Activated naive CD8-positive, alpha-beta T cell treated with anti-CD3 and anti-CD28 coated beads, Interleukin-2, amount 50 U/mL, for 16 hours (primary cell): ENCODE results near the gene COL24A1.
"Not testable (repeated sequence)": the region's sequence is repeated elsewhere in the genome, so short reads cannot be mapped to it uniquely, and the experiment has no call there.

Experiments
- DNase-seq: peaks from one replicate; pipeline ENCODE4 v3.0.0-alpha.2; 2020; ENCODE audit warnings: low read depth, low spot score

COL24A1 gene

DNA sequence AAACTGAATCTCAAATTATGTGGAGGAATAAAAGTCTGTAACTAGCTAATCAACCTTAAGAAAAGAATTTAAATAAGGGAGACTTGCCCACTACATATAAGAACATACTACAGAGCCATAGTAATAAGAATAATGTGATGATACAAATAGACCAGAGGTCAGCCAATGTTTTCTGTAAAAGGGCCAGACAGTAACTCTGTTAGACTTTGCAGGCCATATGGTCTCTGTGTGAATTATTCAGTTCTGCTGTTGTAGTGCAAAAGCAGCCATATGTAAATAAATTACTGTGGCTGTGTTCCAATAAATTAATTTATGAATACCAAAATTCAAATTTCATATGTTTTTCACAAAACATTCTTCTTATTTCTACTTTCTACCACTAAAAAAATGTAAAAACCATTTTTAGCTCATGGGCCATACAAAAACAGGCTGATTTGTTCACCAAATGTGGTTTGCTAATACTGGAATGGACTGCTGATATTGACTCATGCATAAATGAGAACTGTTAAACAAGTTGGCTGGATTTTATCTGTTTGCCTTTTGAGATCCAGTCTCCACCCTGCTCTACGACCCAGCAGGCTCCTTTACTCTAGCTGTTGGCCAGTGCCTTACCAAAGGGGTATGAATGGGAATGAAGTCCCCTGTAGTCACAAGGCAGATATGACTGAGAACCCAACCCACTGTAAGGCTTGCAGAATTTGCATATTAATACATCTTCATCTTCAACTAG, 350.2 kb downstream of the COL24A1 start:
- no peak for DNase-seq

DNA sequence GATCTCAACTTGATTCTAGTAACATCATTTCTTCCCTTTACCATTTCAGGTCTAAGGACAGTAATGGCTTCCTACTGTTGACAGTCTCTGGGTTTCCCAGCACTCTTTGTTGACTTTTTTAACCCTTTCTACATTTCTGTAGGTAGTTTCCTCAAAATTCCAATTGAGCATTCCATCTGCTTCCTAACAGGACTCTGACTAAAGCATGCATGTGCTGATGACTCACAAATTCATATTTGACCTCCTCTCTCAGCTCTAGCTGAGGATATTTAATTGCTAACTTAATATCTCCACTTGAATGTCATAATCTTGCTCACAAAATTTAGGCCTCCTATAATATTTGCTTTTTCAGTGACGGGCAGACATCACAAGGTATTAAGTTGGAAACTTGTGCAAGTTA, 355.1 kb downstream of the COL24A1 start:
- no peak for DNase-seq

DNA sequence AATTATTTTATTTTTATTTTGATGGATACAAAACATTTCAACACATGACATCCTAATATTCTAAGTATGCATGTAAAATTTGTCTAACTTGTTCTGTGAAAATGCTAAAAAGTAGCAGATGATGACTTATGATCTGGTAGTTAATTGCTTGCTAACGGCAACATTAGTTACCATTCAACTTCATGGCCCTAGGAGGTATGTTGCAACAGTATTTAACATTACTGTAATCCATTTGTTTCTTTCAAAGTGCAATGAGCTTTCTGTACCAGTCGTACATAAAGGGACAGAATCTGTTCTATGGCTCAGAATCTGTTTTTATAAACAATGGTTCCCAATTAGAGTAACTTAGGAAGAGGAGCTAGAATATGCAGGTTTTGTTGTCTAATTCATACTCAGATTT, 356.8 kb downstream of the COL24A1 start:
- no peak for DNase-seq

DNA sequence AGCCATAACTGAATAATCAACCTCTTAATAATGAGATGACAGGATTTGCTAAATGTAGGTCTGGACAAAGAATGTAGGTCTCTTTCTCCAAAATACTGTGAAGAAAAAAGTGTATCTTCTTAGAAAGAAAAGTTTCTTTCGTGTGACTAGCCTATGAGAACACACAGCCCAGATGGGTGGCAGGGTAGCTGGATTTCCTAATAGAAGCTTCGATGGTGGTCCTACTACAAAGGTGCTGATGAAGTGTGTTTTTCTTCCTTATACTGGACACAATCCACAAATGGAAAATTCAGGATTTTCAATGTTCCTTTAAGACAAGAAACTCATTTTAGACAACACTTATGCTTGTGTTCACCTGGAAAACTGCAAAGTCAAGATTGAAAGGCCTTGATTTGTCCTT, 358.2 kb downstream of the COL24A1 start:
- DNase-seq, result no peak

DNA sequence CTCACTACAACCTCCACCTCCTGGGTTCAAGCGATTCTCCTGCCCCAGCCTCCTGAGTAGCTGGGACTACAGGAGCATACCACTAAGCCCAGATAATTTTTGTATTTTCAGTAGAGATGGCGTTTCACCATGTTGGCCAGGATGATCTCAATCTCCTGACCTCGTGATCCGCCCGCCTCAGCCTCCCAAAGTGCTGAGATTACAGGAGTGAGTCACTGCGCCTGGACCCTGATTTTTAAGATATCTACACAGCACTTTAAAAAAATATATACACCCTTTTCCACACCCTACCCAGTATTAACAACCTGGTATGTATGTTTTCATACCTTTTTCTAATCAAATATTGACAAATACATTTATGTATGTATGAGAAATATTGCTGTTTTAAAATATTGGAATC, 379.6 kb downstream of the COL24A1 start:
- DNase-seq, result not testable (repeated sequence)

DNA sequence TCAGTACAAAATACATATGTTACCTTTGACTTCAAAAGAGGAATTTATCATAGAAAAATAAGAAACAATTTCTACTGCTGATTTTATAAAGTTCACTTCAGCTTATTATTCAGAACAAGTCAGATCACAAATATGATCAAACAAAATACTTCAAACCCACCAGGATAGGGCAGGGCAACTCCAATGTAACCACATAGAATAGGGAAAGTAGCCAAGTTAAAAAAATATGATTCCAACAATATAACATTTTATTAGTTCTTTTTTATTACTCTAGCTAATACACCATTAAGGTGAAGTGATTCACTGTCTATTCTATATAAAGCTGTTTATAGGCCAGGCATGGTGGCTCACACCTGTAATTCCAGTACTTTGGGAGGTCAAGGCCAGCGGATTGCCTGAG, 393.8 kb downstream of the COL24A1 start:
- no peak for DNase-seq

DNA sequence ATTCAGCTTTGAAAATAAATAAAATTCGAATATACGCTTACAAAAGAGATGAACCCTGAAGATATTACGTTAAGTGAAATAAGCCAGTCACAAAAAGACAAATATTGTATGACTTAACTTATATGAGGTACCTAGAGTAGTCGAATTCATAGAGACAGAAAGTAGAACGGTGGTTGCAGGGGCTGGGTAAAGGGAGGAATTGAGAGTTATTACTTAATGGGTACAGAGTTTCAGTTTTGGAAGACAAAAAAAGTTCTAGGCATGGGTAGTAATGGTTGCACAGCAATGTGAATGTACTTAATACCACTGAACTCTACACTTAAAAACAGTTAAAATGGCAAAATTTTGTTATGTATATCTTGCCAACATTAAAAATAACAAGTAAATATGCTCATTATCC, 399.7 kb downstream of the COL24A1 start:
- DNase-seq, result no peak

DNA sequence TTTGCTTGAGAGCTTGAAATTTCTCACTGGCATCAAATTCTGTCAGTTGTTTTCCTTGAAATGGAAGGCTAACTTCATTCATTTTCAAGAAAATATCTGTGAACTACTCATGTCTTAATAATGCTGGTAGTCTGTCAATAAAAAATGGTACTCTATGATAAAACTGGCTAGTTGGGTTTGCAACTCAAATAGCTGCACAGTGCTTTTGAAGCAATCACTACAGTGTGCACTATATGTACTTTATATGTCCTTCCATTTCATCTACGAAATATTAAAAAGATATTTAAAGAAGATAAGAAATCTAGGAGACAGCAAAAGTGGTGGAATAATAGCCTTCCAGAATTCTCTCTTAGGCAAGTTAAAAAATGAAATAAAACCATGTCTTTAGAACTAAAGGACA, 408.5 kb downstream of the COL24A1 start:
- DNase-seq, result no peak

DNA sequence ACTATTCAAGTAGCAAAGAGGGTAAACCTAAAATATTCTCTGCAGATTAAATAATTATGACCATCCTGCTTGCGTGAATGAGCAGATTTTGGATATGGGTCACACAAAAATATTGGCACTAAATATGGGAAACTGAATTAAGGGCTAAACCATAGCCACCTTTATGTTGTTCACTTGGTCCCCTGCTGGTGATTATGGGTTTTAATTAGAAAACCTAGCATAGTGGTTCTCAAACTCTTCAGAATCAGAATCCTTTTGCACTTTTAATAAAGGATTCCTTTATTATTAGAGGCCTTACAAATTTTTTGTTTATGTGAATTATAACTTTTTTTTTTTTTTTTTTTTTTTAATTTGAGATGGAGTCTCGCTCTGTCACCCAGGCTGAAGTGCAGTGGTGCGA, 409.8 kb downstream of the COL24A1 start:
- no peak for DNase-seq

DNA sequence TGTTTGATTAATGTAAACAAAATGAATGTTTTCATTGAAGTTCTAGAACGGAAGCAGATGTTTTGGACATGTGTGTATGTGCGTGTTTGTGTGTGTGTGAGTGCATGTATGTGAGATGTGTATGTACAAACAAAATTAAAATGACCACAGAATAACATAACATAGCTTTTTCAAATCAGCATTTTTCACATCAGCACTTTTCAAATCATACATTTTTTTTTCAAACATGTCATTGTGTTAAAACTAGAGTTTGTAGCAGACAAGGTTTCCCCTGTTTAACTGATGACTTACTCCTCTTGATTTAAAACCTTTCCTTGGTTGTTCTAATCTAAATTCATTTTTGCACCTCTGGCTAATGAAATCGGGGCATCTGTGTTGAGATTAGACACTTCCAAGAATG, 412.8 kb downstream of the COL24A1 start:
- no peak for DNase-seq

DNA sequence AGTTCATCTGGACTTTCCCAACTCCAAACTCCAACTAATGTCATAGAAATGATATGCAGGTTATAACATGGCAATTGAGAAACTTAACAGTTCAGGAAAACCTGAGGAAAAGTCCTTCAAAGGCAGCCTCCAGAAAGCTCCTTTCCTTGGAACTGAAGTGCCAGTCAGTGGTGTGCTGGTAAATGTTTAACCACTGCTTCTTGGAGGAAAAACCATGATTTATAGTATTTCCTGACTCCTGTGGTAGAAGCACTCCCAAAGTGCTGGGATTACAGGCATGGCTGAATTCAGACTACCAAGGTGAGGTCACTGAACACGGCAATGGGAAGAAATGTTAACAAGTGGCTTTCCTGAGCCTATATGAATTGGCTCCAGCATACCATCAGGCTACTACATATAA, 421.6 kb downstream of the COL24A1 start:
- DNase-seq, result no peak

DNA sequence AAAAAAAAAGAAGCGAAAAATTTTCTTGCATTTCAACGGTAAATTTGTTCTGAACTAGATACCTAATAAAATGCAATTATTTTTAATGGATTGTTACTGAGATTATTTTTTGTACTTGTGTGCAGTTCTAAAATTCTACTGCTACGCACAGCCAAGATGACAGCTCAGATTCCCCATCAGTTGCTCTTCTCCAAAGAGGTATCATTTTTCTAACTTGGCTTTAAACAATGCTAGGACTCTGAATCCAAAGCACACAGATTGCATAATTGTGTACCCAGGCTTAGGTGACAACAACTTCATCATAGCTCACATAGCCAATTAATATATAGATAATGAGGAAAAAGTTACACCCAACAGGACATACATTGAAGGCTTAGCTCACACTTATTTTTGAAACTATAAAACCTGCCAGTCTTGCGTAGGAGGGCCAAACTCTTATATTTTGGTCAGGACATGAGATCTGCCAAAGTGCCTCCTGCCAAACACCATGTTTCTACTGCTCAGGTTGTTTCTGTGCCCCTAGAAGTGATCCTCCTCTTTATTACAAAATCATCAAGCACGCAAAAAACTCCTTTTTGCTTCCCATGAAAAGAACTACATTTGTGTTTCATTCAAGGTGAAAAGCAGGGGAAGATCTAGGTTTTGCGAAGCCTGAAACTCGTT, 437.8 kb downstream of the COL24A1 start:
- DNase-seq, result no peak

DNA sequence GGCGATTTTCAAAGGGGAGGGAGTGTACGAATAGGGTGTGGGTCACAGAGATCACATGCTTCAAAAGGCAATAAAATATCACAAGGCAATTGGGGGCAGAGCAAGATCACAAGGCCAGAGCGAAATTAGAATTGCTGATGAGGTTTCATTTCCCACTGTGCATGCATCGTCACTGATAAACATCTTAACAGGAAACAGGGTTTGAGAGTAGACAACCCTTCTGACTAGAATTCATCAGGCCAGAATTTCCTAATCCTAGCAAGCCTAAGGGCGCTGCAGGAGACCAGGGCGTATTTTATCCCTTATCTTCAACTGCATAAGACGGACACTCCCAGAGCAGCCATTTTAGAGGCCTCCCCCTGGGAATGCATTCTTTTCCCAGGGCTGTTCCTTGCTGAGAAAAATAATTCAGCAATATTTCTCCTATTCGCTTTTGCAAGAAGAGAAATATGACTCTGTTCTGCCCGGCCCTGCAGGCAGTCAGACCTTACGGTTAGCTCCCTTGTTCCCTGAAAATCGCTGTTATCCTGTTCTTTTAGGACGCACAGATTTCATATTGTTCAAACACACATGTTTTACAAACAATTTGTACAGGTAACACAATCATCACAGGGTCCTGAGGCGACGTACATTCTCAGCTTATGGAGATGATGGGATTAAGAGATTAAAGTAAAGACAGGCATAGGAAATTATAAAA, 442.0 kb downstream of the COL24A1 start:
- not testable (repeated sequence) for DNase-seq

DNA sequence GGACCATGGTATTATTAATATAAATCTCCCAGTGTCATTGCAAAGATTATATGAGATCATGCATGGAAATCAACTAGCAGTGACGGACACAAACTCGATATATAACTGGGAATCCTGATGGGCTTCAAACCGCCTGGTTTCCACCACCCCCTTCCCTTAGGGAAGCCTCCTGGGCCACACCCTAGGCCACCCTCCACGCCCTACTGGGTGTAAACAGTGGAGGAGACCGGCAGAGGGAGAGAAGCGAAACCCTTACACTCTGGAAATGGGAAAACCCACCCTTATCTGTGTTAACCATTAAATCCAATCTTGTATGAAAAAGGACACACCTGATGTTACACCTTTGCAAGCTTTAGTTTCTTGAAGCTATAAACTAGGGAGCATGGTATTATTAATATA, 447.7 kb downstream of the COL24A1 start:
- no peak for DNase-seq

DNA sequence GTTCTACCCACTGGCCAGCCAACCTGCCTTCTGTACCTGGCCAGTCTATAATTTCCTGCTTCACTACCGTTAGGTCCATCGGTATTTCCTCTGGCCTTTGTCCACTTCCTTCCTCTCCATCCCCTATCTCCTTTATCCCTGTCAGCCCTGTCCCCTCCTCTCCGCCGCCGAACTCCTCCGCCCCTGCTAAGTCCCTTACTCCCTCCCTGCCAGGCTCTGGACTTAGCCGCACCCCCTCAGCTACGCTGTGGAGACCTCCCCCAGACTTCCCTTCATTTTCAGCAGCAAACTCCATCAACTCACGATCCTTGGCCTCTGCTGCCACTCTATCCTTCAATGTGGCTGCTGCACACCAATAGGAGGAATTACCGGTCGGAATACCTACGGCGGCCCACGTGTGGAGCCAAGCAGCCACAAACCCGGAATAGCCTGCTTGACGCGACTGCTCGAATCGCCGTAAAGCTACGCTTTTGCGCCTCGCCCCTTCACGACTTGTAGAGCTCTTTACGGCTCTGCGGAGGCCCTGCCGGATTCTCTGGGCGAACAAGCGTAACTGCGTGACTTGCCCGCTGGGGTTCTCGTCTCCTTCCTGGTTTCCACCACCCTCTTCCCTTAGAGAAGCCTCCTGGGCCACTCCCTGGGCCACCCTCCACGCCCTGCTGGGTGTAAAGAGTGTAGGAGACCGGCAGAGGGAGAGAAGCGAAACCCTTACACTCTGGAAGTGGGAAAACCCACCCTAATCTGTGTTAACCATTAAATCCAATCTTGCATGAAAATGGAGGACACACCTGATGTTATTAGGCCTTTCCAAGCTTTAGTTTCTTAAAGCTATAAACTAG, 448.4 kb downstream of the COL24A1 start, which contains the start of gene ZNHIT6:
Gene ZNHIT6 (minus strand): TSS at position 444 of the 839 bp plus-strand sequence. CDS start 149 bp downstream, at position 295.
- peak; percentile 74 for DNase-seq

DNA sequence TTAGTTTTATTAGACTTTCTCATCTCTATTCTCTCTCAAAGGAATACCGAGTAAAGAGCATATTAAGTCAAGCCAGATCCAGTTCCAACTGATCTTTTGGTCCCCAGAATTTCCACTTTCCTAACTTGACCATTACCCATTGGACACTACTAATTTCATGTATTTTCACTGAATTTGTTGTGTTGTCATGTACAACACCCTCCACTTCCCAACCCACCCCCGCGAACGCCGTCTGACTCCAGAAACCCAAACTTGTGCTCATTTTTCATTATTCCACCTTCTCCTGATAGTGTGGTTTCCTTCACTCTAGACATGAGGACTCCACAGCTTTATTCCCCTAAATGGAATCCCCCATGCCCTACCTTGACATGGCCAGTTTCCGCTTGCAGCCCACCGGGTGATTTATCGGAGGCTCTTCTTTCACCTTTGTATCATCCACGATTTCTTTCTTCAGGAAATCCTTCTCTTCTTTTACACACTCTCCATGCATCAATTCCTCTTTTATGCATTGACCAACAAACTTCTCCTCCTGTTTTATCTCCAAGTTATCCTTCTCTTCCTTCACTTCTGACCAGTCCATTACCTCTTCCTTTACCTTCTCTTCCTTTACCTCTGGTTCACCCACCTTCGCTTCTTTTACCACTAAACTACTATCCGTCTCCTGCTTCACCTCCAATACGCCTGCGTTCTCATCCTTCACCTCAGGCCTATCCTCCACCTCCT, 449.1 kb downstream of the COL24A1 start:
- DNase-seq, result no peak

DNA sequence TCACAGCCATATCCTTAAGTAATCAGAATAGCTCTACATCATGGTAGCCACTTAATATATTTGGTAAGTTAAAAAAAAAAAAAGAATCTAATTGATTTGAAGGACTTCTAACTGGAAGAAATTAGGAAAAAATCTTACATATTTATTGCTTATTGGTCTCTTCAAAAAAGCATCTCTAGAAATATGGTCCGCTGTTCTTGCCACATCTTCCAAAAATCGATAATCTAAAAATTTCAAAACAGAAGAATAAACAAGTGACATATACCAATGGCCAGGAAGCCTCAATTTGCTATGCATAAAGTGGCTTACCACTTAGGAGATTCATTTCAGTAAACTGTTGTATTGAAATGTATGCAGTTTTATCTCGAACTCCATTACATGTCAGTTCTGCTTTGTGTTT, 450.6 kb downstream of the COL24A1 start:
- DNase-seq, result no peak

DNA sequence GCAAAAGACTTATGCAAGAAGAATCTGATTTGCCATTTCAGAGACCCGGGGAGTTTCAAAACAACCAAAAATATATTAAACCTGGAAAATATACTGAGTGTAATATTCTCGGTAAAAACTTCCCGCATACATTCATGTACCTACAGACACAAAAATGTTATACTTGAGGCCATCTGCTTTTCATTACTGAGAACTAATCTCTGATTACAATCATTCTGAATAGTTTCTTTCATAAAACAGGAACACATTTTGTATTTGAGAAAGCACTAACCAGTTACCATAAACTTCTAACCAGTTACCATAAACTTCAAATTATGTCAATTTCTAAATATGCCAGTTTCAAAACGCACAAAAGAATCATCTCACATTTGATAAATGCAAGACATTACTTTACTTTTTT, 456.1 kb downstream of the COL24A1 start:
- DNase-seq, result no peak

DNA sequence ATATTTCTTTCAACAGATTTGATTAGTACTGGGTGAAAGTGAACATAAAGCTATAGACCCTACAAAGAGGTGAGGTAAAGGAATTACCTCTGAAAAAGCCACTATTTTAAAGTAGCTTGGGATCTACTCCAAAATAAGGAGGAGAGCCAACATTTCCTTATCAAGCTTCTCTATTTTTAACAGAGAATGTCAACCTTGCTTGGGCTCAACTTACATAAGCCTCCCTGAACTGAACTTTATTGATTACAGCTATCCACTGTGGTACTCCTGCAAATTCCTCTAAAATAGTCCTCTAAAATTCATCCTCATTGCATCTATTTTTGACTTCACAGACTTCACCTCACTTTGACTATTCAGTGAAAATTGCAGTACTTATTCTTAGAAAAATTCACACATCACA, 458.7 kb downstream of the COL24A1 start:
- no peak for DNase-seq

DNA sequence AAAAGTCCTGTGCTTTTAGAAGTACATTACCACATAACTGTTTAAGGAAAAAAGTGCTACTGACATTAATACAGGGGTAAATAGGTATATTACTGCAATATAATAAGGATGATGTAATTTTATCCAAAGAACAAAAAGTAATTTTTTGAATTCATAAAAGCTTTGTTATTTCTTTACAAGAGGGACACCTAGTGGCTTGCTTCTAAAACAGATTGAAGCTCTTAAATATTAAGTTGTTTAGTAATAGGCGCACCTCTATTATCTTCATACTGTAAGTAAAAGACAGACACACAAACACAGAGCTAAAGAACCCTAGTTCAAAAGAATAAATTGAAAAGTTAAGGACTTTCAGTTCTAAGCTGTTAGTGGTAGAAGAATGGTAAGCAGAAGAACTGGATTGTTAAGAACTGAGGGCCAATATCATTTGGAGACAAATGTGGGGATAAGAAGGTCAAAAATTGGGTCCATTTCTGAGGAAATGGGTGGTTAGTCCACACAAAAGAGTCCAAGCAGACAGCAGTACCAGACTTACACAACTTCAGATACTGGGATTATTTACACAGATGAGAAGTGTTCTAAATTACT, 463.8 kb downstream of the COL24A1 start:
- DNase-seq, result no peak
